GM18520 (cell line): Measurements from ENCODE around the gene CUBN.

Experiments used
- ATAC-seq: cut with Tn5 transposase; IDR thresholded peaks from one replicate; pipeline ENCODE4 v1.9.1; 2021; ENCODE audit not compliant: unreplicated experiment

CUBN gene

DNA sequence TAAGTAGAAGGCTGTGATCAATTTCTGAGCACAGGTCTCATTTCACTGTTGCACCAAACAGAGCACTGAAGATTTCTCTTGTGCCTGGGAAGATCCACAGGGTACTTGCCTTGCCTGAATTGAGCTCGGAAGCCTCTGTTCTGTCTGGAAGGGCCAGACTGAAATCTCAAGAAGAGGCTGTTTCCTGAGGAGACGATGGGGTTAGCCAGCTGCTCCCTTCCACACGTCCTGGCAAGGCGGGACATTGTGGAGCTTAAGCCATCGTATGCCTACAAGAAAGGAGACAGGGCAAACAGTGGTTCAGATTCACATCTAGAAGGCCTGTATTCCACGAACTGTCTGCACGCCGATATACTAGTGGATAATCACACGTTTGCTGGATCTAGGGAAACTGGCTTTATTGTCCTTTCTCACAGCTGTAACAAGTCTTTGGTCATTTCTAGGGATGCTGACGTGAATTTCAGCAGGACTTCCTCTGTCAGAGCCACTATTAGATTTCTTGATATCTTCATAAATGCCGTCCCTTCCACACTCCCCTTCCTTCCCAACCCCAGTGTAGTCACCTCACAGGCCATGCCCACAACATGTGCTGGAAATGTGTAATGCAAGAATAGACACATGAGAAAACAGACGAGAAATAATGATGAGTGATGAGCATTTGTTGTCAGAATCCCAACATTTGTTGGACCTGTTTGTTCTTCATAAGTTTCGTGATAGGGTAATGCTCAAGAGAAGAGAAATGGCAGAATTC lies 175.2 kb downstream of the CUBN start:
- no peak for ATAC-seq

- no peak for ATAC-seq
Measured at GRCh38 chr10:16953270-16953669, 176.3 kb downstream of the CUBN start.

DNA sequence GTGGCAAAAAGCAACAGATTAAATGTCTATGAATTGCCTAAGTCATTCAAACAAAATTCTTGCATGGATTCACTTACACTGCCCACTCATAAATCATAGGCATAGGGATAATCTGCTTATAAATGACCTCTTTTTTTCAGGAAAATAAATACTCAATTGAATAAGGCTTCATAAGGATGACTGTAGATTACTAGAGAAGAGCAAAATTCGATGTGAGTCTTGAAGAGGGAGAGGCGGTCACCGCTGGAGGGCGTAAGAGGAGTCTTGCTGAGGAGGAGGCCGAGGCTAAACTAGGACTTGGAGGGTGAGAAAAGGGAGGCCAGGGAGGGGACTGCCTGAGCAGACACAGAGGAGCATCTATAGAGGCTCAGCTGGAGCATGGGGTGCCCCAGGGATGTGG lies 177.0 kb downstream of the CUBN start:
- no peak for ATAC-seq

DNA sequence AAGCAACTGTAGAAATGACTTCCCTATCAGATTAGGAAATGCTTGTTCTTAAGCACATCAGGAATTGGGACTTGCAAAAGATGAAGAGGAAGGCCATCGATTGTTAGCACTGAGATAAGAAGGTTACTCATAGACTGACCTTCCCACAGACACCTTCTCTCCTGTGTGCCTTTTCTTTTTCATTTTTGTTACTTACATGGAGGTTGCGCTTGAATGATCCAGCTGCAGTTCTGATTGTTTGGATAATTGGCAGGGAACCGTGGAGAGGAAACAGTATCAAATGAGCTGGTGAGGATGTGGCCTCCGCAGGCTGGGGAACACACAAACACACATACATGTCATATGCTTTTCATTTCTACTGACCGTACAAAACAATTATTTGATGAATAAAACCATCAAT lies 177.5 kb downstream of the CUBN start:
- no peak for ATAC-seq

- ATAC-seq = no peak
Measured at GRCh38 chr10:16950656-16951601, 178.7 kb downstream of the CUBN start.

GRCh38 chr10:16949816-16950215 lies 179.8 kb downstream of the CUBN start:
- ATAC-seq = no peak

DNA sequence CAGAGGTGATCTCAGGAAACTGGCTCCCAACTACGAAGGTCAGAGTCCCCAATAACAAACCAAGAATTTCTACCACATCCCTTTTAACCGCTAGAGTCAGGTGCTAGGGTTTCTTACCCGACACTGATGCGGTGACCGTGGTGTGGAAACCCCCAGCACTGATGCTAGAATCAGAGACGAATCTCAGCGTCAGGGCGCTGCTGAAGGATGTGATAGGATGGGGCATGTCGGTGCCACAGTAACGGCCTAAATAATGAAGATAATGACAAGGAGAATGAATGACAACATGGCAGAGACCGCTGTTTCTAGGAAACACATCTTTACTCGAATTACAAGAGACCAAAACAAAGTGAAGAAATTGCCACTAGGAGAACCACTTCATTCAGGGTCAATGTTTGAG lies 181.2 kb downstream of the CUBN start:
- no peak for ATAC-seq

DNA sequence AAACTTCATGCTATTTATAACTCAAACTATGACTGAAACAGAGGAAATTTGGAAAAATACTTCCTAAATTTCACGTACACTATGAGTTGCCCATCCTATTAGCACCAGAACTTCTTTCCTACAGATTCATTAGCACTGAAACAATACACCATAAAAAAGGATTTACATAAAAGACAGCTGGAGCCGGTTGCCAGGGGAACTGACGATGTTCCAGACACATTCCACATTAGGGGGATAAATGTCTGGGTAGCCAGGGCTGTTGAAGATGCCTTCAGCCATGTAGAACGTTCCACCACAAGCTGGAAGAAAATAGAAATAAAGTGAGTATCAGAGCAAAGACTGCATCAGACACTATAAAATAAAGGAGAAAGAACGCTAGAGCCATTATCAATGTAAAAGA lies 182.5 kb downstream of the CUBN start:
- no peak for ATAC-seq

DNA sequence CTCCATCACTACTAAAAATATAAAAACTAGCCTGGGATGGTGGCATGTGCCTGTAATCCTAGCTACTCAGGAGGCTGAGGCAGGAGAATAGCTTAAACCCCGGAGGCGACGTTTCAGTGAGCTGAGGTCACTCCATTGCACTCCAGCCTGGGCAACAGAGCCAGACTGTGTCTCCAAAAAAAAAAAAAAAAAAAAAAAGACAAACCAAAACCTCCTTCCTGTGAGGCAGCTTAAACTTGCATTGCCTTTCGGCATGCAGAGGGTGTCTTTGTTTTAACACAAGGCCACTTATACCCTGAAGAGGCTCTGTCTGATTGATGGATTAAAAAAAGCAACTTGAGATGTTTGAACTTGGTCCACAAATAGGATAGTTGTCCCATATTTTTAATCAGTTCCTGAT lies 184.0 kb downstream of the CUBN start:
- ATAC-seq = no peak

GRCh38 chr10:16944986-16945385 lies 184.6 kb downstream of the CUBN start:
- ATAC-seq = no peak

DNA sequence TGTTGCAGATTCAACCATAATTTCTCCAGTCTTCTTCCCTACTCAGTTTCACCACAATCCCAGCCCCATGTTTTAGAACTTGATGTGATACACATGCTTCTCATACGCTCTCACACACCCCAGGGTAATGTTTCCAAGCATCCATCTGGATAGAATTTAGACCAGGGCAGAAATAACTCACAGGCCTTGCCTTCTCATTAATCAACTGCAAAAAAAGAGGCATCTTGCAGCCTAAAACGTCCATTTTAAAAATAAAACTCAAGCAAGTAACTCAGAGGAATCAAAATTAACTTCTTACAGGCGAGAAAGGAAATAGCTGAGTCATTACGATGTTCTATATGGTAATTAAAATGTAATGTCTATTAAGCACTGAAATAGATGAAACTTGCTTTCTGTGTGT lies 185.2 kb downstream of the CUBN start:
- no peak for ATAC-seq

- ATAC-seq = no peak
Measured at GRCh38 chr10:16943295-16944285, 186.0 kb downstream of the CUBN start.

GRCh38 chr10:16942381-16943078 lies 187.1 kb downstream of the CUBN start:
- no peak for ATAC-seq

- ATAC-seq = no peak
Measured at GRCh38 chr10:16941870-16942269, 187.7 kb downstream of the CUBN start.

DNA sequence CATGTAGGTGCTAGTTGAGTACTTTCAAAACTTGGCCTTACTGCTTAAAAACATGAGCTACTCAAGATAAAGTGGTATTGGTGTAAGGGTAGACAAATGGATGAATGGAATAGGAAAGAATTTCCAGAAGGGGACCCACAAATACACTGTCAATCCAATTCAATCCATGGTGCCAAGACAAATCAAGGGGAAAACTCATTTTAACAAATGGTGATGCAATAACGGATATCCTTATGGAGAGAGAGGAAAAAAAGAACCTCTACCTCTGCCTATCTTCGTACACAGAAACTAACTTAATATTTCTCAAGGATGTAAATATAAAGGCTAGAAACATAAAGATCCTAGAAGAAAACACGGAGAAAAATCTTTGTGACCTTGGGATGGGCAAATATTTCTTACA lies 188.5 kb downstream of the CUBN start:
- no peak for ATAC-seq

GRCh38 chr10:16938952-16939351 lies 190.7 kb downstream of the CUBN start:
- no peak for ATAC-seq

DNA sequence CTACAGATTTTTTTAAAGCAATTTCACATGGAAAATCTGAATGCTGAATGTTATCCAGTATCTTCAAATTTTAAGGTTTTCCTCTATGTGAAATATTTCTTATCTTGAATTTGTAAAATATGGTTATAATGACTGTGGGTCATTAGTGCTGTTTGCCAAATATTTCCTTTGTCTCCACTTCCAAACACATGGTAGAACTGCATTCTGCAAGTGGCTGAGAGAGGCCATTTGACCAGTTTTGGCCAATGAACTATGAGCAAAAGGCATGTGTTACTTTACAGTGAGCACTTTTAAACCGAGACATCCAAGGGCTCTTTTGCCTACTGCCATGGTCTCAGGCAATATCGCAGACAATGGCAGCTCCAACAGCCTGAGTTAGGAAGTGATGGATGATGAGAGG lies 195.2 kb downstream of the CUBN start:
- ATAC-seq = no peak

GRCh38 chr10:16933783-16934182 lies 195.8 kb downstream of the CUBN start:
- ATAC-seq = no peak

DNA sequence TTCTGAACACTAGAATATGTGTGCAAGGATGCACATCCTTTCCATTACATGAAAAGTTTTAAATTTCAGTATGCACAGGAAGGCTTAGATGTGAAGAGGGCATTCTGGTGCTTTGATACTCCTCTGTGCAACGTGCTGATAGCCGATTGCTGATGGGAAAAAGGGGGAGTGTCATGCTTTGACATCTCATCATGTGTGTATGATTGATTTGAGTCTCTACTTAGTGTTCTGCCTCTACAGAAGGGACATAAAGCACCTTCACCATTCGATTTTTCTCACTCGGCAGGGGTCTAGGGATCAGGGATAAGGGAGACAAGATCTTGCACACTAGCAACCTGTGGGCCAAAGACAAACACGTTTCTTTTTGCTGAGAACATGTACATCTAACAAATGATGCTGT lies 197.7 kb downstream of the CUBN start:
- ATAC-seq = no peak

GRCh38 chr10:16930540-16930939 lies 199.1 kb downstream of the CUBN start:
- ATAC-seq = no peak
